GM08714 (cell line): Measurements from ENCODE around the gene WDR37.
"Not testable (repeated sequence)": the region's sequence is repeated elsewhere in the genome, so short reads cannot be mapped to it uniquely, and the experiment has no call there.

Source experiments
- H3K4me3 ChIP-seq: fragments of 200-500 bp; sonication (Bioruptor generic); 2 replicates; pipeline ENCODE4 v1.5.1; 2014; ENCODE audit warnings: mild to moderate bottlenecking, low read length, inconsistent platforms
- ZNF274 ChIP-seq: IDR thresholded peaks from 2 replicates; pipeline ENCODE4 v1.6.1; 2012; ENCODE audit warnings: mild to moderate bottlenecking, low read depth, low read length

WDR37 gene

DNA sequence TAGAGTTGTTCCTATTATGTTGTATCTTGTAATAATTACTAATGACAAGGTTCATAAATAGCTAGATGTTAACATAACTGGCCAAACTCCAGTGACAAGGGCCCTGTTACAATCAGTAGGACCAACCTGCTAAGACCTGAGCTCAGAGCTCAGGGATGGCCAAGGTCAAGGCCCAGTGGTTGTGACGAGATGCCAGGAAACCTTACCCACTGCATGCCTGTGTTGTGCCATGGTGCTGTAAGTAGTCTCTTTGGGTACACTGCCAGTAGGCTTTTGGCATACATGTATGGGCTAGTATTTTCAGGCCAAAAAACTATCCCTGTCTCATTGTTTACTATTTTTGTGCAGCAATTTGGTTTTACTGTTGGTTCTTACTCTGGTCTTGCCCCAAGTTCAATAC lies 22.6 kb upstream of the WDR37 start:
- no peak for TF ChIP-seq ZNF274
- no peak overlapping the region for H3K4me3 ChIP-seq

- no peak for TF ChIP-seq ZNF274
- H3K4me3 ChIP-seq, result no peak overlapping the region
Observed at GRCh38 chr10:1034758-1035157, 21.4 kb upstream of the WDR37 start.

GRCh38 chr10:1035201-1035600 lies 21.0 kb upstream of the WDR37 start:
- no peak overlapping the region for H3K4me3 ChIP-seq
- no peak for TF ChIP-seq ZNF274

GRCh38 chr10:1036341-1036791 lies 19.8 kb upstream of the WDR37 start:
- TF ChIP-seq ZNF274, result no peak
- H3K4me3 ChIP-seq, result no peak overlapping the region

DNA sequence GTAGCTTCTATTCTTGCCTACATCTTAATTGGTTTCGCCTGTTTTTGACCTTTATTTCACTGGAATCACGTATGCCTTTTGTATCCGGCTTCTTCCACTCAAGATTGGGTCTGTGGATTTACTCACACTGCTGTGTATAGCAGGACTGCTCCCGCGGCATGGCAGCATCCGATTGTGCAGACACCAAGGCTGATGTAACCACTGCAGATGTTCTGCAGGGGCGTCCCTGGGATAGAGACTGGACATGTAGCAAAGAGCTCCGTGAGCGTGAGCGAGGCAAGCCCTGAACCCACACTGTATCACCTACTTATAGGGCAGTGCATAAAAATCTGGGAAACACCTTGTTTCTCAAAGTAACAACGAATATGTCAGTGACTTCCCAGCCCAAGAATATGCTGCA lies 19.1 kb upstream of the WDR37 start:
- no peak for TF ChIP-seq ZNF274
- H3K4me3 ChIP-seq, result no peak overlapping the region

- H3K4me3 ChIP-seq, result not testable (repeated sequence)
Observed at GRCh38 chr10:1038769-1039168, 17.4 kb upstream of the WDR37 start.

- no peak for TF ChIP-seq ZNF274
- H3K4me3 ChIP-seq, result no peak overlapping the region
Observed at GRCh38 chr10:1040133-1040532, 16.1 kb upstream of the WDR37 start.

GRCh38 chr10:1041514-1041913 lies 14.7 kb upstream of the WDR37 start:
- TF ChIP-seq ZNF274, result no peak
- H3K4me3 ChIP-seq, result no peak overlapping the region

GRCh38 chr10:1043532-1043995 lies 12.6 kb upstream of the WDR37 start:
- TF ChIP-seq ZNF274, result no peak
- peak overlapping the region; percentile 49 for H3K4me3 ChIP-seq

DNA sequence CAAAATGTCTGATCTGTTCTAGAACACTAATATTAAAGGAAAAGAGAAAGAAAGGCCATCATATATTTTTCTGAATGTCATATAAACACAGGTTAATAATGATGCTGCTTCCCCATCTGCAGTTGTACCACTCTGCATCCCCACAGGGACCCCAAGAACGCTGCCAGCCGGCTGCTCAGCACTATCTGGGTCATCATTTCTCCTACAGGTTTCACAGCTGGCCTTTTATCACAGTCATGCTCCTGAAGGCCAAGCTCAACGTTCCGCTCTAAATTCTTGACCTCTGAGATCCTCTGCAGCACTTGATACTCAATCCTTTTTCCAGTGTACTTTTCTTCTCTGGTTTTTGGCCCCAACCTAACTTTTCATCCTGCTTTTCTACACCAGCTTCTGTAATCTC lies 12.0 kb upstream of the WDR37 start:
- TF ChIP-seq ZNF274, result no peak
- H3K4me3 ChIP-seq, result peak overlapping the region; percentile 49; the same call in 1 of the 2 replicates

GRCh38 chr10:1044964-1045363 lies 11.2 kb upstream of the WDR37 start:
- H3K4me3 ChIP-seq, result no peak overlapping the region
- TF ChIP-seq ZNF274, result no peak

DNA sequence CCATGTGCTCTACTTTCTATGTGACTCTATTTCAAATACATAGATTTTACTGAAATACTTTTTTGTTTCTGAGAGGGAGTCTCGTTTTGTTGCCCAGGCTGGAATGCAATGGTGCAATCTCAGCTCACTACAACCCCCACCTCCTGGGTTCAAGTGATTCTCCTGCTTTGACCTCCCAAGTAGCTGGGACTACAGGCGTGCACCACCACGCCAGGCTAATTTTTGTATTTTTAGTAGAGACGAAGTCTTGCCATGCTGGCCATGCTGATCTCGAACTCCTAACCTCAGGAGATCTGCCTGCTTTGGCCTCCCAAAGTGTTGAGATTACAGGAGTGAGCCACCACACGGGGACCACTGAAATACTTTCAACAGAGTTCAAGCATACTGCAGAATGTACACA lies 10.8 kb upstream of the WDR37 start:
- H3K4me3 ChIP-seq, result peak overlapping the region; percentile 48; the same call in 1 of the 2 replicates
- no peak for TF ChIP-seq ZNF274

DNA sequence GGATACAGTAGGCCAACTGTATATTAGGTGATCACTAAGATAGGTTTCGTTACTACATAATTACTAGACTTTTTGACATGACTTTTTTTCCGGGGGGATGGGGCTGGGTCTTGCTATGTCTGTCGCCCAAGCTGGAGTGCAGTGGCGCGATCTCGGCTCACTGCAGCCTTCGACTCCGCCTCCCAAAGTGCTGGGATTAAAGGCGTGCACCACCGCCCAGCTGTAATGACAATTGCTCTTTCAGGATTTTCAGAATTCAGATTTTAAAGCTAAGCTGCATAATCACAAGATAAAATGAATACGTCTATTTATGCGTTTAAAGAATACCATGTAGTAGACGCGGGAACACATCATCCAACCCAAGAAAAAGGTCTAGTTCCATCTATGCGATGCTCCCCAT lies 8.2 kb upstream of the WDR37 start:
- H3K4me3 ChIP-seq, result peak overlapping the region; percentile 79
- TF ChIP-seq ZNF274, result no peak

- no peak for TF ChIP-seq ZNF274
- H3K4me3 ChIP-seq, result peak overlapping the region; percentile 79
Observed at GRCh38 chr10:1048349-1048731, 7.8 kb upstream of the WDR37 start.

DNA sequence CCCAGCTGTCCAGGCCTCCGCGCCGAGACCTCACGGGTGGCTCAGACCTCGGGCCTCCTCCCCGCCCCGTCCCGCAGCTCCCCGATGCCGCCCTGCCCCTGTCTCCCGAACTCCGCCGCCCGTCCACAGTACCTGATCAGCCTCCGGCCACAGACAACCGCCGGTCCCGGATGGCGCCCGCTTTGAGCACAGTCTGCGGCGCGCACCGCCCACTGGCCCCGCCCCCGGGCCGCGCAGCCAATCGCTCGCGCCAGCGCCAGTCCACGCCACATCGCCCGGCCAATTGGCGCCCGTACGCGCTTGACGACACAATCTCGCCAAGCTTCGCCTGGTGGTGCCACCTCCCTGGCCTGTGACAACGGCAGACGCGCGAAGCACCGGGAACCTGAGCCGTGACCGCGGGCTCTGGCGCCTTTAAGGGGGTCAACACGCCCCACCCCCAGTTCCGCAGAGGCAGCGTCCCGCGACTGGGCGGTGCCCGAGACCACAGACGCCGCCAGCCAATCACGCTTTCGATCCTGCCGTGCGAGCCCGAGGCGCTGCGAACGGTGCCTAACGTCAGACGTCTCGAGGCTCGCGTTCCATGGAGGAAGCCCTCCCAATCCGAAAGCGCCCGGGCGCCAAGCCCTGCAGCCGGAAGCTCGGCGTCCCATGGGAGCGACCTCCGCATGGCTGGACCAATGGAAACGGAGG lies 7.3 kb upstream of the WDR37 start, which contains the start of gene IDI1:
IDI1 (minus strand) TSS at position 388 of the 693 bp plus-strand sequence; CDS start at position 272, 116 bp downstream.
- TF ChIP-seq ZNF274, result no peak
- H3K4me3 ChIP-seq, result peak within 1 kb of the TSS; percentile 94
